ENCODE data around the gene CELA3A.

CELA3A gene

DNA sequence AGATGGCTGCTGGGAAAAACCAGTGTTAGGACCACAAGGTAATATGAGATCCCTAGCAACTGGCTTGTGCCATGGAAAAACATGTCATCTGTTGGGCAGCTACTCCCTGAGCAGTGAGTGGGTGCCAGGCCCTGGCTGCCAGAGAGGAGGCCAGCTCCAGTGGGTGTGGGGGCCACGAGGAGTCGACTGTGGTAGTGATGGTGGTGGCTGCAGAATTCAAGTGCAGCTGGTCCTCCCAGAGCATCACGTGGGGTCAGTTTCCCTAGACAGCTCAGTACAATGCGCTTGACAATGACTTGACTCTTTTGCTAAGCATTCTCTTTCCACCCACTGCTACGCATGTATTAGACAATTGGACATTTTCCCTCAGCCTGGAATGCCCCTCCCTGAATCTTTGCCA lies 36.6 kb downstream of the CELA3A start (continued):
- TF ChIP-seq, protein P1, sequence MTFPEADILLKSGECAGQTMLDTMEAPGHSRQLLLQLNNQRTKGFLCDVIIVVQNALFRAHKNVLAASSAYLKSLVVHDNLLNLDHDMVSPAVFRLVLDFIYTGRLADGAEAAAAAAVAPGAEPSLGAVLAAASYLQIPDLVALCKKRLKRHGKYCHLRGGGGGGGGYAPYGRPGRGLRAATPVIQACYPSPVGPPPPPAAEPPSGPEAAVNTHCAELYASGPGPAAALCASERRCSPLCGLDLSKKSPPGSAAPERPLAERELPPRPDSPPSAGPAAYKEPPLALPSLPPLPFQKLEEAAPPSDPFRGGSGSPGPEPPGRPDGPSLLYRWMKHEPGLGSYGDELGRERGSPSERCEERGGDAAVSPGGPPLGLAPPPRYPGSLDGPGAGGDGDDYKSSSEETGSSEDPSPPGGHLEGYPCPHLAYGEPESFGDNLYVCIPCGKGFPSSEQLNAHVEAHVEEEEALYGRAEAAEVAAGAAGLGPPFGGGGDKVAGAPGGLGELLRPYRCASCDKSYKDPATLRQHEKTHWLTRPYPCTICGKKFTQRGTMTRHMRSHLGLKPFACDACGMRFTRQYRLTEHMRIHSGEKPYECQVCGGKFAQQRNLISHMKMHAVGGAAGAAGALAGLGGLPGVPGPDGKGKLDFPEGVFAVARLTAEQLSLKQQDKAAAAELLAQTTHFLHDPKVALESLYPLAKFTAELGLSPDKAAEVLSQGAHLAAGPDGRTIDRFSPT (tag by site-specific recombination; IDR thresholded peaks at IDR 0.05), result no peak
- TF ChIP-seq, protein P2, sequence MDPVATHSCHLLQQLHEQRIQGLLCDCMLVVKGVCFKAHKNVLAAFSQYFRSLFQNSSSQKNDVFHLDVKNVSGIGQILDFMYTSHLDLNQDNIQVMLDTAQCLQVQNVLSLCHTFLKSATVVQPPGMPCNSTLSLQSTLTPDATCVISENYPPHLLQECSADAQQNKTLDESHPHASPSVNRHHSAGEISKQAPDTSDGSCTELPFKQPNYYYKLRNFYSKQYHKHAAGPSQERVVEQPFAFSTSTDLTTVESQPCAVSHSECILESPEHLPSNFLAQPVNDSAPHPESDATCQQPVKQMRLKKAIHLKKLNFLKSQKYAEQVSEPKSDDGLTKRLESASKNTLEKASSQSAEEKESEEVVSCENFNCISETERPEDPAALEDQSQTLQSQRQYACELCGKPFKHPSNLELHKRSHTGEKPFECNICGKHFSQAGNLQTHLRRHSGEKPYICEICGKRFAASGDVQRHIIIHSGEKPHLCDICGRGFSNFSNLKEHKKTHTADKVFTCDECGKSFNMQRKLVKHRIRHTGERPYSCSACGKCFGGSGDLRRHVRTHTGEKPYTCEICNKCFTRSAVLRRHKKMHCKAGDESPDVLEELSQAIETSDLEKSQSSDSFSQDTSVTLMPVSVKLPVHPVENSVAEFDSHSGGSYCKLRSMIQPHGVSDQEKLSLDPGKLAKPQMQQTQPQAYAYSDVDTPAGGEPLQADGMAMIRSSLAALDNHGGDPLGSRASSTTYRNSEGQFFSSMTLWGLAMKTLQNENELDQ (tag by site-specific recombination; IDR thresholded peaks at IDR 0.05; ENCODE audit: low read depth), result no peak
- TF ChIP-seq ZFP41 (tag by site-specific recombination; IDR thresholded peaks at IDR 0.05; ENCODE audit: borderline replicate concordance), result no peak
- no peak for TF ChIP-seq ZNF776 (tag by site-specific recombination; IDR thresholded peaks at IDR 0.05; ENCODE audit: borderline replicate concordance)
- TF ChIP-seq ZNF549 (tag by site-specific recombination; IDR thresholded peaks at IDR 0.05), result peak; percentile 92
- TF ChIP-seq ZNF112 (tag by site-specific recombination; IDR thresholded peaks at IDR 0.05), result no peak
- no peak for TF ChIP-seq ZNF530 (tag by site-specific recombination; IDR thresholded peaks at IDR 0.05; ENCODE audit: low read depth)
- TF ChIP-seq ZNF610 (tag by site-specific recombination; IDR thresholded peaks at IDR 0.05; ENCODE audit: borderline replicate concordance), result no peak
- no peak for TF ChIP-seq OSR2 (tag by site-specific recombination; IDR thresholded peaks at IDR 0.05)
- TF ChIP-seq ZNF521 (tag by site-specific recombination; IDR thresholded peaks at IDR 0.05), result no peak
- TF ChIP-seq ZNF677 (tag by site-specific recombination; IDR thresholded peaks at IDR 0.05), result no peak
- no peak for TF ChIP-seq SP2 (tag by site-specific recombination; IDR thresholded peaks at IDR 0.05)
- TF ChIP-seq, protein P3, sequence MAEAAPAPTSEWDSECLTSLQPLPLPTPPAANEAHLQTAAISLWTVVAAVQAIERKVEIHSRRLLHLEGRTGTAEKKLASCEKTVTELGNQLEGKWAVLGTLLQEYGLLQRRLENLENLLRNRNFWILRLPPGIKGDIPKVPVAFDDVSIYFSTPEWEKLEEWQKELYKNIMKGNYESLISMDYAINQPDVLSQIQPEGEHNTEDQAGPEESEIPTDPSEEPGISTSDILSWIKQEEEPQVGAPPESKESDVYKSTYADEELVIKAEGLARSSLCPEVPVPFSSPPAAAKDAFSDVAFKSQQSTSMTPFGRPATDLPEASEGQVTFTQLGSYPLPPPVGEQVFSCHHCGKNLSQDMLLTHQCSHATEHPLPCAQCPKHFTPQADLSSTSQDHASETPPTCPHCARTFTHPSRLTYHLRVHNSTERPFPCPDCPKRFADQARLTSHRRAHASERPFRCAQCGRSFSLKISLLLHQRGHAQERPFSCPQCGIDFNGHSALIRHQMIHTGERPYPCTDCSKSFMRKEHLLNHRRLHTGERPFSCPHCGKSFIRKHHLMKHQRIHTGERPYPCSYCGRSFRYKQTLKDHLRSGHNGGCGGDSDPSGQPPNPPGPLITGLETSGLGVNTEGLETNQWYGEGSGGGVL (tag by site-specific recombination; IDR thresholded peaks at IDR 0.05), result no peak
- TF ChIP-seq, protein P4, sequence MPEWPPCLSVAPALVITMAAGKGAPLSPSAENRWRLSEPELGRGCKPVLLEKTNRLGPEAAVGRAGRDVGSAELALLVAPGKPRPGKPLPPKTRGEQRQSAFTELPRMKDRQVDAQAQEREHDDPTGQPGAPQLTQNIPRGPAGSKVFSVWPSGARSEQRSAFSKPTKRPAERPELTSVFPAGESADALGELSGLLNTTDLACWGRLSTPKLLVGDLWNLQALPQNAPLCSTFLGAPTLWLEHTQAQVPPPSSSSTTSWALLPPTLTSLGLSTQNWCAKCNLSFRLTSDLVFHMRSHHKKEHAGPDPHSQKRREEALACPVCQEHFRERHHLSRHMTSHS (tag by site-specific recombination; IDR thresholded peaks at IDR 0.05), result no peak
- TF ChIP-seq, protein P5, sequence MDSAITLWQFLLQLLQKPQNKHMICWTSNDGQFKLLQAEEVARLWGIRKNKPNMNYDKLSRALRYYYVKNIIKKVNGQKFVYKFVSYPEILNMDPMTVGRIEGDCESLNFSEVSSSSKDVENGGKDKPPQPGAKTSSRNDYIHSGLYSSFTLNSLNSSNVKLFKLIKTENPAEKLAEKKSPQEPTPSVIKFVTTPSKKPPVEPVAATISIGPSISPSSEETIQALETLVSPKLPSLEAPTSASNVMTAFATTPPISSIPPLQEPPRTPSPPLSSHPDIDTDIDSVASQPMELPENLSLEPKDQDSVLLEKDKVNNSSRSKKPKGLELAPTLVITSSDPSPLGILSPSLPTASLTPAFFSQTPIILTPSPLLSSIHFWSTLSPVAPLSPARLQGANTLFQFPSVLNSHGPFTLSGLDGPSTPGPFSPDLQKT (IDR thresholded peaks at IDR 0.05; ENCODE audit: borderline replicate concordance, low read depth, low read length), result no peak
- TF ChIP-seq ZNF600 (tag by site-specific recombination; IDR thresholded peaks at IDR 0.05), result no peak
- no peak for TF ChIP-seq HOXA7 (CRISPR knock-in tag; IDR thresholded peaks at IDR 0.05; ENCODE audit: borderline replicate concordance)
- no peak for TF ChIP-seq ZNF555 (tag by site-specific recombination; conservative IDR thresholded peaks at IDR 0.05)
- no peak for TF ChIP-seq ZNF223 (tag by site-specific recombination; IDR thresholded peaks at IDR 0.05)

All from HEK293 (cell line).